HEK293T (cell line): ENCODE data around the gene MOXD1.

ENCODE experiments used
- BHLHE40 ChIP-seq: fragments of 450-650 bp; IDR thresholded peaks from 2 replicates; pipeline ENCODE4 v1.6.1; 2016; ENCODE audit warnings: mild to moderate bottlenecking, moderate library complexity, borderline replicate concordance
- ELF4 ChIP-seq: fragments of 450-650 bp; IDR thresholded peaks from 2 replicates; pipeline ENCODE4 v1.6.1; 2017; ENCODE audit warnings: antibody characterized with exemption
- FOXM1 ChIP-seq: fragments of 450-650 bp; IDR thresholded peaks from 2 replicates; pipeline ENCODE4 v1.6.1; 2017; ENCODE audit warnings: mild to moderate bottlenecking, borderline replicate concordance
- SP1 ChIP-seq: fragments of 450-650 bp; IDR thresholded peaks from 2 replicates; pipeline ENCODE4 v1.6.1; 2017

- TF ChIP-seq SP1 = no peak
- TF ChIP-seq BHLHE40 = no peak
- no peak for TF ChIP-seq ELF4
- no peak for TF ChIP-seq FOXM1
Observed at GRCh38 chr6:132361101-132361500, 40.2 kb downstream of the MOXD1 start.
